GM23338 (cell line): Measurements from ENCODE around the gene SACS.

Experiments used
- CREB1 ChIP-seq: fragments of 250-450 bp; sonication (Bioruptor Pico); IDR thresholded peaks from 2 replicates; pipeline ENCODE4 v1.5.0; 2020; ENCODE audit warnings: low read depth, mild to moderate bottlenecking, moderate library complexity
- EZH2 ChIP-seq: fragments of 200-600 bp; sonication (generic); IDR thresholded peaks from one replicate; pipeline ENCODE4 v1.8.0; 2017; ENCODE audit warnings: antibody characterized with exemption, mild to moderate bottlenecking, low read depth; ENCODE audit not compliant: unreplicated experiment
- EZH2phosphoT487 ChIP-seq: fragments of 200-600 bp; sonication (generic); IDR thresholded peaks from one replicate; pipeline ENCODE4 v1.8.1; 2018; ENCODE audit warnings: antibody characterized with exemption; ENCODE audit not compliant: unreplicated experiment
- JUNB ChIP-seq: IDR thresholded peaks from one replicate; pipeline ENCODE4 v1.6.1; 2016; ENCODE audit warnings: antibody characterized with exemption; ENCODE audit not compliant: unreplicated experiment
- POLR2AphosphoS5 ChIP-seq: IDR thresholded peaks from 2 replicates; pipeline ENCODE4 v1.6.1; 2016; ENCODE audit warnings: antibody characterized with exemption, low read depth
- STAT1 ChIP-seq: IDR thresholded peaks from one replicate; pipeline ENCODE4 v1.6.1; 2016; ENCODE audit warnings: antibody characterized with exemption; ENCODE audit not compliant: unreplicated experiment
- ZNF114 ChIP-seq: fragments of 250-450 bp; sonication (Bioruptor Pico); IDR thresholded peaks from 2 replicates; pipeline ENCODE4 v1.5.0; 2020; ENCODE audit warnings: mild to moderate bottlenecking, moderate library complexity
- ZNF331 ChIP-seq: fragments of 250-450 bp; sonication (Bioruptor Pico); IDR thresholded peaks from 2 replicates; pipeline ENCODE4 v1.5.0; 2020; ENCODE audit warnings: low read depth, mild to moderate bottlenecking, moderate library complexity
- TF ChIP-seq, protein P1 (sequence below), 2 experiments: fragments of 200-600 bp in 1 of 2; sonication (generic) in 1 of 2; conservative IDR thresholded peaks; 2 replicates each; pipeline versions ENCODE4 v1.5.1 to v1.6.1; 2016 to 2017; ENCODE audit warnings: antibody characterized with exemption in 2 of 2, low read depth in 2 of 2, mild to moderate bottlenecking in 2 of 2, moderate library complexity in 1 of 2
- TF ChIP-seq, protein P2 (sequence below): IDR thresholded peaks from one replicate; pipeline ENCODE4 v1.6.1; 2018; ENCODE audit warnings: antibody characterized with exemption; ENCODE audit not compliant: unreplicated experiment
- TF ChIP-seq, protein P3 (sequence below): IDR thresholded peaks from 2 replicates; pipeline ENCODE4 v1.6.1; 2016; ENCODE audit warnings: antibody characterized with exemption
- TF ChIP-seq, protein P4 (sequence below): fragments of 250-450 bp; sonication (Bioruptor Pico); IDR thresholded peaks from 2 replicates; pipeline ENCODE4 v1.5.0; 2020; ENCODE audit warnings: mild to moderate bottlenecking, moderate library complexity

DNA sequence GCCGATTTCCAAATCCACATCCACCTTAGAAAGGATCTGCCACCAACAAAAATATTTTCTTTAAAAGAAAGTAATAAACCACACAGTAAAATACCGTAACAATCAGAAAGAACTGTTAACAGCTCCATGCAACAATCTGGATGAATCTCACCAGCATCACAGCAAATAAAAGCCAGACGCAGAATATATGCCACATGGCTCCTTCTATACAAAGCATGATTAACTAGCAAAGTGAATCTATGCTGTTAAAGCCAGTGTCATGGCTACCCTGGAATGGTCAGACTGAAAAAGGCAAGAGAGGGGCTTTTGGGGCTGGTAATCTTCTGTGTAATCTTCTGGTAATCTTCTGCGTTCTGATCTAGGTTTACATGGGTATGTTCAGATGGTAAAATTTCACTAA, 81.3 kb downstream of the SACS start:
- TF ChIP-seq, protein P1, sequence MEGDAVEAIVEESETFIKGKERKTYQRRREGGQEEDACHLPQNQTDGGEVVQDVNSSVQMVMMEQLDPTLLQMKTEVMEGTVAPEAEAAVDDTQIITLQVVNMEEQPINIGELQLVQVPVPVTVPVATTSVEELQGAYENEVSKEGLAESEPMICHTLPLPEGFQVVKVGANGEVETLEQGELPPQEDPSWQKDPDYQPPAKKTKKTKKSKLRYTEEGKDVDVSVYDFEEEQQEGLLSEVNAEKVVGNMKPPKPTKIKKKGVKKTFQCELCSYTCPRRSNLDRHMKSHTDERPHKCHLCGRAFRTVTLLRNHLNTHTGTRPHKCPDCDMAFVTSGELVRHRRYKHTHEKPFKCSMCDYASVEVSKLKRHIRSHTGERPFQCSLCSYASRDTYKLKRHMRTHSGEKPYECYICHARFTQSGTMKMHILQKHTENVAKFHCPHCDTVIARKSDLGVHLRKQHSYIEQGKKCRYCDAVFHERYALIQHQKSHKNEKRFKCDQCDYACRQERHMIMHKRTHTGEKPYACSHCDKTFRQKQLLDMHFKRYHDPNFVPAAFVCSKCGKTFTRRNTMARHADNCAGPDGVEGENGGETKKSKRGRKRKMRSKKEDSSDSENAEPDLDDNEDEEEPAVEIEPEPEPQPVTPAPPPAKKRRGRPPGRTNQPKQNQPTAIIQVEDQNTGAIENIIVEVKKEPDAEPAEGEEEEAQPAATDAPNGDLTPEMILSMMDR (conservative IDR thresholded peaks at IDR 0.05; ENCODE audit: low read depth in 2 of 2), result no peak
- TF ChIP-seq, protein P2, sequence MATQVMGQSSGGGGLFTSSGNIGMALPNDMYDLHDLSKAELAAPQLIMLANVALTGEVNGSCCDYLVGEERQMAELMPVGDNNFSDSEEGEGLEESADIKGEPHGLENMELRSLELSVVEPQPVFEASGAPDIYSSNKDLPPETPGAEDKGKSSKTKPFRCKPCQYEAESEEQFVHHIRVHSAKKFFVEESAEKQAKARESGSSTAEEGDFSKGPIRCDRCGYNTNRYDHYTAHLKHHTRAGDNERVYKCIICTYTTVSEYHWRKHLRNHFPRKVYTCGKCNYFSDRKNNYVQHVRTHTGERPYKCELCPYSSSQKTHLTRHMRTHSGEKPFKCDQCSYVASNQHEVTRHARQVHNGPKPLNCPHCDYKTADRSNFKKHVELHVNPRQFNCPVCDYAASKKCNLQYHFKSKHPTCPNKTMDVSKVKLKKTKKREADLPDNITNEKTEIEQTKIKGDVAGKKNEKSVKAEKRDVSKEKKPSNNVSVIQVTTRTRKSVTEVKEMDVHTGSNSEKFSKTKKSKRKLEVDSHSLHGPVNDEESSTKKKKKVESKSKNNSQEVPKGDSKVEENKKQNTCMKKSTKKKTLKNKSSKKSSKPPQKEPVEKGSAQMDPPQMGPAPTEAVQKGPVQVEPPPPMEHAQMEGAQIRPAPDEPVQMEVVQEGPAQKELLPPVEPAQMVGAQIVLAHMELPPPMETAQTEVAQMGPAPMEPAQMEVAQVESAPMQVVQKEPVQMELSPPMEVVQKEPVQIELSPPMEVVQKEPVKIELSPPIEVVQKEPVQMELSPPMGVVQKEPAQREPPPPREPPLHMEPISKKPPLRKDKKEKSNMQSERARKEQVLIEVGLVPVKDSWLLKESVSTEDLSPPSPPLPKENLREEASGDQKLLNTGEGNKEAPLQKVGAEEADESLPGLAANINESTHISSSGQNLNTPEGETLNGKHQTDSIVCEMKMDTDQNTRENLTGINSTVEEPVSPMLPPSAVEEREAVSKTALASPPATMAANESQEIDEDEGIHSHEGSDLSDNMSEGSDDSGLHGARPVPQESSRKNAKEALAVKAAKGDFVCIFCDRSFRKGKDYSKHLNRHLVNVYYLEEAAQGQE, result no peak
- TF ChIP-seq EZH2 (no peak), POLR2AphosphoS5 (no peak), STAT1 (no peak), EZH2phosphoT487 (no peak), JUNB (no peak), CREB1 (CRISPR knock-in tag) (no peak), ZNF114 (no peak), ZNF331 (CRISPR knock-in tag) (no peak)
- TF ChIP-seq, protein P3, sequence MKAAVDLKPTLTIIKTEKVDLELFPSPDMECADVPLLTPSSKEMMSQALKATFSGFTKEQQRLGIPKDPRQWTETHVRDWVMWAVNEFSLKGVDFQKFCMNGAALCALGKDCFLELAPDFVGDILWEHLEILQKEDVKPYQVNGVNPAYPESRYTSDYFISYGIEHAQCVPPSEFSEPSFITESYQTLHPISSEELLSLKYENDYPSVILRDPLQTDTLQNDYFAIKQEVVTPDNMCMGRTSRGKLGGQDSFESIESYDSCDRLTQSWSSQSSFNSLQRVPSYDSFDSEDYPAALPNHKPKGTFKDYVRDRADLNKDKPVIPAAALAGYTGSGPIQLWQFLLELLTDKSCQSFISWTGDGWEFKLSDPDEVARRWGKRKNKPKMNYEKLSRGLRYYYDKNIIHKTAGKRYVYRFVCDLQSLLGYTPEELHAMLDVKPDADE, result no peak
- TF ChIP-seq, protein P4, sequence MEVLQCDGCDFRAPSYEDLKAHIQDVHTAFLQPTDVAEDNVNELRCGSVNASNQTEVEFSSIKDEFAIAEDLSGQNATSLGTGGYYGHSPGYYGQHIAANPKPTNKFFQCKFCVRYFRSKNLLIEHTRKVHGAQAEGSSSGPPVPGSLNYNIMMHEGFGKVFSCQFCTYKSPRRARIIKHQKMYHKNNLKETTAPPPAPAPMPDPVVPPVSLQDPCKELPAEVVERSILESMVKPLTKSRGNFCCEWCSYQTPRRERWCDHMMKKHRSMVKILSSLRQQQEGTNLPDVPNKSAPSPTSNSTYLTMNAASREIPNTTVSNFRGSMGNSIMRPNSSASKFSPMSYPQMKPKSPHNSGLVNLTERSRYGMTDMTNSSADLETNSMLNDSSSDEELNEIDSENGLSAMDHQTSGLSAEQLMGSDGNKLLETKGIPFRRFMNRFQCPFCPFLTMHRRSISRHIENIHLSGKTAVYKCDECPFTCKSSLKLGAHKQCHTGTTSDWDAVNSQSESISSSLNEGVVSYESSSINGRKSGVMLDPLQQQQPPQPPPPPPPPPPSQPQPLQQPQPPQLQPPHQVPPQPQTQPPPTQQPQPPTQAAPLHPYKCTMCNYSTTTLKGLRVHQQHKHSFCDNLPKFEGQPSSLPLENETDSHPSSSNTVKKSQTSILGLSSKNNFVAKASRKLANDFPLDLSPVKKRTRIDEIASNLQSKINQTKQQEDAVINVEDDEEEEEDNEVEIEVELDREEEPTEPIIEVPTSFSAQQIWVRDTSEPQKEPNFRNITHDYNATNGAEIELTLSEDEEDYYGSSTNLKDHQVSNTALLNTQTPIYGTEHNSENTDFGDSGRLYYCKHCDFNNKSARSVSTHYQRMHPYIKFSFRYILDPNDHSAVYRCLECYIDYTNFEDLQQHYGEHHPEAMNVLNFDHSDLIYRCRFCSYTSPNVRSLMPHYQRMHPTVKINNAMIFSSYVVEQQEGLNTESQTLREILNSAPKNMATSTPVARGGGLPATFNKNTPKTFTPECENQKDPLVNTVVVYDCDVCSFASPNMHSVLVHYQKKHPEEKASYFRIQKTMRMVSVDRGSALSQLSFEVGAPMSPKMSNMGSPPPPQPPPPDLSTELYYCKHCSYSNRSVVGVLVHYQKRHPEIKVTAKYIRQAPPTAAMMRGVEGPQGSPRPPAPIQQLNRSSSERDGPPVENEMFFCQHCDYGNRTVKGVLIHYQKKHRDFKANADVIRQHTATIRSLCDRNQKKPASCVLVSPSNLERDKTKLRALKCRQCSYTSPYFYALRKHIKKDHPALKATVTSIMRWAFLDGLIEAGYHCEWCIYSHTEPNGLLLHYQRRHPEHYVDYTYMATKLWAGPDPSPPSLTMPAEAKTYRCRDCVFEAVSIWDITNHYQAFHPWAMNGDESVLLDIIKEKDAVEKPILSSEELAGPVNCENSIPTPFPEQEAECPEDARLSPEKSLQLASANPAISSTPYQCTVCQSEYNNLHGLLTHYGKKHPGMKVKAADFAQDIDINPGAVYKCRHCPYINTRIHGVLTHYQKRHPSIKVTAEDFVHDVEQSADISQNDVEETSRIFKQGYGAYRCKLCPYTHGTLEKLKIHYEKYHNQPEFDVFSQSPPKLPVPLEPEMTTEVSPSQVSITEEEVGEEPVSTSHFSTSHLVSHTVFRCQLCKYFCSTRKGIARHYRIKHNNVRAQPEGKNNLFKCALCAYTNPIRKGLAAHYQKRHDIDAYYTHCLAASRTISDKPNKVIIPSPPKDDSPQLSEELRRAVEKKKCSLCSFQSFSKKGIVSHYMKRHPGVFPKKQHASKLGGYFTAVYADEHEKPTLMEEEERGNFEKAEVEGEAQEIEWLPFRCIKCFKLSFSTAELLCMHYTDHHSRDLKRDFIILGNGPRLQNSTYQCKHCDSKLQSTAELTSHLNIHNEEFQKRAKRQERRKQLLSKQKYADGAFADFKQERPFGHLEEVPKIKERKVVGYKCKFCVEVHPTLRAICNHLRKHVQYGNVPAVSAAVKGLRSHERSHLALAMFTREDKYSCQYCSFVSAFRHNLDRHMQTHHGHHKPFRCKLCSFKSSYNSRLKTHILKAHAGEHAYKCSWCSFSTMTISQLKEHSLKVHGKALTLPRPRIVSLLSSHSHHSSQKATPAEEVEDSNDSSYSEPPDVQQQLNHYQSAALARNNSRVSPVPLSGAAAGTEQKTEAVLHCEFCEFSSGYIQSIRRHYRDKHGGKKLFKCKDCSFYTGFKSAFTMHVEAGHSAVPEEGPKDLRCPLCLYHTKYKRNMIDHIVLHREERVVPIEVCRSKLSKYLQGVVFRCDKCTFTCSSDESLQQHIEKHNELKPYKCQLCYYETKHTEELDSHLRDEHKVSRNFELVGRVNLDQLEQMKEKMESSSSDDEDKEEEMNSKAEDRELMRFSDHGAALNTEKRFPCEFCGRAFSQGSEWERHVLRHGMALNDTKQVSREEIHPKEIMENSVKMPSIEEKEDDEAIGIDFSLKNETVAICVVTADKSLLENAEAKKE (CRISPR knock-in tag), result no peak
